Psoas muscle (tissue), 8 donors: ENCODE measurements around the gene ALDH1A1. TPM values are rescaled to one million over a fixed set of nuclear protein-coding genes. Genes with fewer than 3 reads are reported as not detected.

Source experiments
- ATAC-seq, 4 donors: fragments of 200-7000 bp; cut with Tn5 transposase; one replicate each; pipeline ENCODE4 v1.9.1; 2020; ENCODE audit warnings: moderate library complexity in 3 of 4, mild to moderate bottlenecking in 2 of 4
- DNase-seq, 2 donors: peaks; one replicate each; pipeline ENCODE4 v3.0.0-alpha.2; 2020
- H3K27ac ChIP-seq: fragments of 200-600 bp; one replicate; pipeline ENCODE4 v1.8.0; 2022
- H3K27me3 ChIP-seq, 3 donors: fragments of 200-600 bp in 1 of 3; one replicate each; pipeline versions ENCODE4 v1.6.1 to v1.8.0; 2013 to 2022; ENCODE audit warnings: low read length in 2 of 3, mild to moderate bottlenecking in 2 of 3, moderate library complexity in 1 of 3; ENCODE audit not compliant: insufficient read depth in 3 of 3
- H3K36me3 ChIP-seq, 2 donors: fragments of 200-600 bp in 1 of 2; one replicate each; pipeline versions ENCODE4 v1.6.1 to v1.8.0; 2013 to 2022; ENCODE audit warnings: low read depth in 1 of 2, mild to moderate bottlenecking in 1 of 2, moderate library complexity in 1 of 2; ENCODE audit not compliant: insufficient read depth in 1 of 2
- H3K4me1 ChIP-seq: fragments of 200-600 bp; one replicate; pipeline ENCODE4 v1.8.0; 2022
- H3K4me3 ChIP-seq: fragments of 200-600 bp; one replicate; pipeline ENCODE4 v1.8.0; 2022; ENCODE audit warnings: mild to moderate bottlenecking
- H3K9me3 ChIP-seq: fragments of 200-600 bp; one replicate; pipeline ENCODE4 v1.8.0; 2022
- CTCF ChIP-seq: fragments of 200-600 bp; IDR thresholded peaks from one replicate; pipeline ENCODE4 v1.8.0; 2022; ENCODE audit warnings: antibody characterized with exemption
- WGBS, 3 donors: extraction: QIAGEN DNeasy Blood & Tissue Kit; methylation state at CpG; one replicate each; pipeline versions ENCODE4 v1.1.6 to v1.1.7; 2013; 5-methylcytosine and 5-hydroxymethylcytosine counted together
- intact Hi-C, 2 donors: fragments of 100-400 bp; cut with DNase I; formaldehyde crosslinking; loops; one replicate each; pipeline versions ENCODE4 v1.11.0 to v1.14.2; 2022
- polyA plus RNA-seq, 3 donors: library from polyadenylated mRNA; stranded (reverse); fragments of 200-250 nt; gene quantifications; one replicate each; pipeline ENCODE4 v1.2.3, GENCODE V29; 2013
- total RNA-seq, 4 donors: library from RNA; stranded (reverse); fragmentation: NEBNext Ultra II Directional in 2 of 4; extraction: Animal tissue kit (Norgen Biotek cat#: 25700) in 2 of 4; gene quantifications; one replicate each; pipeline versions ENCODE4 v1.2.1 to v1.2.4, GENCODE V29; 2021 to 2023
- donor health status: healthy with polysubstance abuse.
- donor health status: DM: no; HTN: no; CAD: no; lungs with moderate emphysema.
- donor health status: Bipolar disorder and iron deficiency.
- donor health status: healthy.
- donor health status: DM: yes; HTN: yes; CAD: no.
- donor health status: DM: no; HTN: no; CAD: no.
- donor health status: DM: no; HTN: no; CAD: no.
- donor health status: DM: yes; HTN: yes; CAD: no.

Gene ALDH1A1
- total and polyA plus RNA-seq, 7 donors: 7.0 to 57.0 (median 21.0) TPM

GRCh38 chr9:72933730-72934665, 18.9 kb downstream of the ALDH1A1 start:
- no peak overlapping the region for H3K27ac ChIP-seq
- peaks cover 0 to 5% of the 10 kb centered on the region in 2 donors for H3K36me3 ChIP-seq
- intact Hi-C loops: no loop called here
- H3K9me3 ChIP-seq: no peaks in the 10 kb centered on the region
- no peak overlapping the region for H3K4me3 ChIP-seq
- DNase-seq (no peak), ATAC-seq (no peak)
- peaks cover 9% of the 10 kb centered on the region for H3K4me1 ChIP-seq
- no peak for TF ChIP-seq CTCF
- no peaks in the 10 kb centered on the region for H3K27me3 ChIP-seq
- WGBS, 3 donors: 82 to 90% (median 84%) methylated on average over 4 of the region's 4 CpGs

GRCh38 chr9:72932619-72933018, 20.2 kb downstream of the ALDH1A1 start:
- Histone ChIP-seq H3K4me1 (peaks cover 6% of the 10 kb centered on the region), H3K9me3 (no peaks in the 10 kb centered on the region), H3K27me3 (no peaks in the 10 kb centered on the region), H3K4me3 (no peak overlapping the region), H3K27ac (no peak overlapping the region), H3K36me3 (peaks cover 0 to 18% of the 10 kb centered on the region in 2 donors)
- intact Hi-C loops: no loop called here
- 75 to 82% (median 79%) methylated on average over 3 of the region's 3 CpGs for WGBS, 3 donors
- DNase-seq: no peak
- ATAC-seq: no peak
- no peak for TF ChIP-seq CTCF

- no peak overlapping the region for H3K27ac ChIP-seq
- ATAC-seq: no peak
- DNase-seq: no peak
- no peaks in the 10 kb centered on the region for H3K4me1 ChIP-seq
- H3K4me3 ChIP-seq: no peak overlapping the region
- H3K27me3 ChIP-seq: no peaks in the 10 kb centered on the region
- intact Hi-C loops: no loop called here
- peaks cover 0 to 22% of the 10 kb centered on the region in 2 donors for H3K36me3 ChIP-seq
- H3K9me3 ChIP-seq: no peaks in the 10 kb centered on the region
- TF ChIP-seq CTCF: no peak
Measured at GRCh38 chr9:72931897-72932296, 21.0 kb downstream of the ALDH1A1 start.

- DNase-seq (no peak), ATAC-seq (no peak)
- no peaks in the 10 kb centered on the region for H3K9me3 ChIP-seq
- no peak overlapping the region for H3K27ac ChIP-seq
- H3K36me3 ChIP-seq: peaks cover 0 to 27% of the 10 kb centered on the region in 2 donors
- no peaks in the 10 kb centered on the region for H3K4me1 ChIP-seq
- H3K27me3 ChIP-seq: no peaks in the 10 kb centered on the region
- WGBS, 3 donors: 38 to 54% (median 50%) methylated on average over 1 of the region's 1 CpG
- no peak overlapping the region for H3K4me3 ChIP-seq
- TF ChIP-seq CTCF: no peak
- intact Hi-C loops: no loop called here
Measured at GRCh38 chr9:72931437-72931836, 21.4 kb downstream of the ALDH1A1 start.
